Activated naive CD4-positive, alpha-beta T cell treated with anti-CD3 and anti-CD28 coated beads for 36 hours (primary cell): ENCODE results near the gene SLC6A4. TPM values are rescaled to one million over a fixed set of nuclear protein-coding genes. Genes with fewer than 3 reads are reported as not detected.
A peak's percentile ranks its signal among the peaks of the same experiment; 100 is the strongest.

ENCODE experiments used
- CTCF ChIA-PET: fragments of 350-600 bp; sonication (Branson Sonifier 250); formaldehyde crosslinking; loops from one replicate; lab custom pipeline; 2021; ENCODE audit warnings: antibody characterized with exemption; lab: Charles Lee
- DNase-seq: peaks from one replicate; pipeline ENCODE4 v3.0.0-alpha.2; 2020
- H3K27ac Mint-ChIP-seq: one replicate; pipeline ENCODE4 v1.8.0; 2021; ENCODE audit warnings: mild to moderate bottlenecking, mixed read lengths
- H3K27me3 Mint-ChIP-seq: one replicate; pipeline ENCODE4 v1.8.0; 2021; ENCODE audit warnings: low read depth, mixed read lengths
- H3K36me3 Mint-ChIP-seq: one replicate; pipeline ENCODE4 v1.8.0; 2021; ENCODE audit warnings: low read depth, mixed read lengths
- H3K4me1 Mint-ChIP-seq: one replicate; pipeline ENCODE4 v1.8.0; 2021; ENCODE audit warnings: low read depth, mixed read lengths
- H3K4me3 Mint-ChIP-seq: one replicate; pipeline ENCODE4 v1.8.0; 2021; ENCODE audit warnings: mild to moderate bottlenecking, moderate library complexity, mixed read lengths
- H3K9me3 Mint-ChIP-seq: one replicate; pipeline ENCODE4 v1.8.0; 2021; ENCODE audit warnings: mixed read lengths
- intact Hi-C: fragments of 100-400 bp; cut with micrococcal nuclease; formaldehyde crosslinking; loops from one replicate; pipeline ENCODE4 v1.15.1; 2023
- total RNA-seq, 2 experiments: library from RNA; stranded (reverse); gene quantifications; one replicate each; pipeline ENCODE4 v1.2.3, GENCODE V29; 2021

Gene SLC6A4
- total RNA-seq, 2 experiments from 2014 or later = not detected

GRCh38 chr17:30188211-30188939 is 47.1 kb downstream of the SLC6A4 start:
- intact Hi-C loops = no loop called here
- Mint-ChIP-seq H3K4me1 (no peaks in the 10 kb centered on the region), H3K36me3 (peaks cover 14% of the 10 kb centered on the region), H3K27ac (no peak overlapping the region), H3K9me3 (no peaks in the 10 kb centered on the region), H3K27me3 (peaks cover 3% of the 10 kb centered on the region), H3K4me3 (no peak overlapping the region)
- no peak for DNase-seq
- CTCF ChIA-PET = interaction anchor here (0.6 to 2.0 kb wide), 4 partner anchors 23 to 882 kb away, joined by 3 to 6 read pairs (median 4); no protein-coding TSS in a partner anchor

GRCh38 chr17:30187573-30187972 is 47.9 kb downstream of the SLC6A4 start:
- H3K27me3 Mint-ChIP-seq = no peaks in the 10 kb centered on the region
- CTCF ChIA-PET = interaction anchor here (1.1 to 2.0 kb wide), 3 partner anchors 22 to 148 kb away, joined by 3 to 6 read pairs (median 5); no protein-coding TSS in a partner anchor
- no peak for DNase-seq
- H3K9me3 Mint-ChIP-seq = no peaks in the 10 kb centered on the region
- intact Hi-C loops = no loop called here
- H3K36me3 Mint-ChIP-seq = peaks cover 18% of the 10 kb centered on the region
- no peak overlapping the region for H3K4me3 Mint-ChIP-seq
- H3K27ac Mint-ChIP-seq = no peak overlapping the region
- H3K4me1 Mint-ChIP-seq = no peaks in the 10 kb centered on the region

- Mint-ChIP-seq H3K27me3 (no peaks in the 10 kb centered on the region), H3K9me3 (no peaks in the 10 kb centered on the region)
- CTCF ChIA-PET = interaction anchor here (1.1 kb wide), 1 partner anchor 12 kb away, joined by 3 read pairs; no protein-coding TSS in a partner anchor
Observed at GRCh38 chr17:30186761-30187160, 48.7 kb downstream of the SLC6A4 start.

GRCh38 chr17:30176855-30177254 is 58.6 kb downstream of the SLC6A4 start:
- CTCF ChIA-PET = no interaction called here
- no peak for DNase-seq
- peaks cover 22% of the 10 kb centered on the region for H3K36me3 Mint-ChIP-seq
- no peak overlapping the region for H3K4me3 Mint-ChIP-seq
- peaks cover 14% of the 10 kb centered on the region for H3K4me1 Mint-ChIP-seq
- no peaks in the 10 kb centered on the region for H3K9me3 Mint-ChIP-seq
- no peak overlapping the region for H3K27ac Mint-ChIP-seq
- intact Hi-C loops = no loop called here
- no peaks in the 10 kb centered on the region for H3K27me3 Mint-ChIP-seq

More at GRCh38 chr17:30186761-30187160, 48.7 kb downstream of the SLC6A4 start:
- intact Hi-C loops = no loop called here
- Mint-ChIP-seq H3K36me3 (peaks cover 19% of the 10 kb centered on the region), H3K4me3 (no peak overlapping the region), H3K27ac (no peak overlapping the region), H3K4me1 (no peaks in the 10 kb centered on the region)
- no peak for DNase-seq

- intact Hi-C loops = no loop called here
- no peaks in the 10 kb centered on the region for H3K27me3 Mint-ChIP-seq
- CTCF ChIA-PET = interaction anchor here (0.6 to 2.6 kb wide), 6 partner anchors 10 to 432 kb away, joined by 3 to 8 read pairs (median 4); no protein-coding TSS in a partner anchor
- no peak overlapping the region for H3K4me3 Mint-ChIP-seq
- no peaks in the 10 kb centered on the region for H3K9me3 Mint-ChIP-seq
- no peak overlapping the region for H3K27ac Mint-ChIP-seq
- peaks cover 13% of the 10 kb centered on the region for H3K36me3 Mint-ChIP-seq
- no peak for DNase-seq
- peaks cover 21% of the 10 kb centered on the region for H3K4me1 Mint-ChIP-seq
Observed at GRCh38 chr17:30174556-30174955, 60.9 kb downstream of the SLC6A4 start.

- Mint-ChIP-seq H3K4me3 (no peak overlapping the region), H3K4me1 (peaks cover 23% of the 10 kb centered on the region), H3K27ac (no peak overlapping the region), H3K9me3 (no peaks in the 10 kb centered on the region), H3K36me3 (peaks cover 13% of the 10 kb centered on the region), H3K27me3 (no peaks in the 10 kb centered on the region)
- DNase-seq = peak; percentile 35
- intact Hi-C loops = loop anchor here (2.0 kb wide), 1 partner anchor 159 kb away; no protein-coding TSS in a partner anchor
- CTCF ChIA-PET = interaction anchor here (2.6 kb wide), 1 partner anchor 69 kb away, joined by 8 read pairs; no protein-coding TSS in a partner anchor
Observed at GRCh38 chr17:30173649-30174048, 61.8 kb downstream of the SLC6A4 start.

GRCh38 chr17:30172560-30172959 is 62.9 kb downstream of the SLC6A4 start:
- H3K4me1 Mint-ChIP-seq = peaks cover 23% of the 10 kb centered on the region
- intact Hi-C loops = loop anchor here (2.0 kb wide), 1 partner anchor 160 kb away; no protein-coding TSS in a partner anchor
- peaks cover 12% of the 10 kb centered on the region for H3K36me3 Mint-ChIP-seq
- H3K4me3 Mint-ChIP-seq = no peak overlapping the region
- no peak overlapping the region for H3K27ac Mint-ChIP-seq
- CTCF ChIA-PET = interaction anchor here (0.8 to 1.4 kb wide), 2 partner anchors 19 to 305 kb away, joined by 3 to 4 read pairs; partner anchors contain the start of gene GOSR1
- H3K9me3 Mint-ChIP-seq = no peaks in the 10 kb centered on the region
- no peaks in the 10 kb centered on the region for H3K27me3 Mint-ChIP-seq
- DNase-seq = no peak

- H3K9me3 Mint-ChIP-seq = no peaks in the 10 kb centered on the region
- DNase-seq = no peak
- H3K36me3 Mint-ChIP-seq = peaks cover 9% of the 10 kb centered on the region
- no peaks in the 10 kb centered on the region for H3K27me3 Mint-ChIP-seq
- CTCF ChIA-PET = interaction anchor here (0.5 kb wide), 1 partner anchor 24 kb away, joined by 3 read pairs; no protein-coding TSS in a partner anchor
- peaks cover 23% of the 10 kb centered on the region for H3K4me1 Mint-ChIP-seq
- no peak overlapping the region for H3K4me3 Mint-ChIP-seq
- H3K27ac Mint-ChIP-seq = no peak overlapping the region
- intact Hi-C loops = no loop called here
Observed at GRCh38 chr17:30170415-30170987, 65.0 kb downstream of the SLC6A4 start.

- no peak overlapping the region for H3K4me3 Mint-ChIP-seq
- intact Hi-C loops = no loop called here
- no peak overlapping the region for H3K27ac Mint-ChIP-seq
- H3K4me1 Mint-ChIP-seq = peaks cover 9% of the 10 kb centered on the region
- H3K9me3 Mint-ChIP-seq = no peaks in the 10 kb centered on the region
- CTCF ChIA-PET = interaction anchor here (0.9 kb wide), 1 partner anchor 22 kb away, joined by 3 read pairs; no protein-coding TSS in a partner anchor
- H3K36me3 Mint-ChIP-seq = peaks cover 10% of the 10 kb centered on the region
- DNase-seq = no peak
- no peaks in the 10 kb centered on the region for H3K27me3 Mint-ChIP-seq
Observed at GRCh38 chr17:30165960-30166359, 69.5 kb downstream of the SLC6A4 start.

- Mint-ChIP-seq H3K4me1 (peaks cover 5% of the 10 kb centered on the region), H3K27ac (no peak overlapping the region), H3K9me3 (no peaks in the 10 kb centered on the region), H3K27me3 (no peaks in the 10 kb centered on the region), H3K36me3 (peaks cover 17% of the 10 kb centered on the region), H3K4me3 (no peak overlapping the region)
- CTCF ChIA-PET = interaction anchor here (0.6 to 1.7 kb wide), 4 partner anchors 23 to 795 kb away, joined by 3 to 5 read pairs (median 3); no protein-coding TSS in a partner anchor
- intact Hi-C loops = no loop called here
- no peak for DNase-seq
Observed at GRCh38 chr17:30165147-30165546, 70.3 kb downstream of the SLC6A4 start.

GRCh38 chr17:30164531-30164930 is 71.0 kb downstream of the SLC6A4 start:
- H3K27ac Mint-ChIP-seq = no peak overlapping the region
- no peak overlapping the region for H3K4me3 Mint-ChIP-seq
- peaks cover 10% of the 10 kb centered on the region for H3K4me1 Mint-ChIP-seq
- intact Hi-C loops = no loop called here
- H3K9me3 Mint-ChIP-seq = peaks cover 3% of the 10 kb centered on the region
- no peaks in the 10 kb centered on the region for H3K27me3 Mint-ChIP-seq
- no peak for DNase-seq
- peaks cover 22% of the 10 kb centered on the region for H3K36me3 Mint-ChIP-seq
- CTCF ChIA-PET = interaction anchor here (0.6 to 1.7 kb wide), 5 partner anchors 10 to 795 kb away, joined by 3 to 5 read pairs (median 3); no protein-coding TSS in a partner anchor

- DNase-seq = no peak
- H3K9me3 Mint-ChIP-seq = peaks cover 11% of the 10 kb centered on the region
- CTCF ChIA-PET = interaction anchor here (2.0 kb wide), 1 partner anchor 57 kb away, joined by 7 read pairs; no protein-coding TSS in a partner anchor
- no peak overlapping the region for H3K27ac Mint-ChIP-seq
- H3K4me3 Mint-ChIP-seq = no peak overlapping the region
- peaks cover 43% of the 10 kb centered on the region for H3K36me3 Mint-ChIP-seq
- H3K27me3 Mint-ChIP-seq = no peaks in the 10 kb centered on the region
- peaks cover 27% of the 10 kb centered on the region for H3K4me1 Mint-ChIP-seq
- intact Hi-C loops = no loop called here
Observed at GRCh38 chr17:30161601-30162000, 73.9 kb downstream of the SLC6A4 start.
